AG10803 (cell line): ENCODE data around the gene GPR17.

Source experiments
- DNase-seq: peaks from one replicate; pipeline ENCODE4 v3.0.0; 2010; ENCODE audit warnings: low read depth
- H3K4me3 ChIP-seq: 2 replicates; pipeline ENCODE4 v1.5.1; 2011; ENCODE audit warnings: mild to moderate bottlenecking, low read length, control low read depth
- TF ChIP-seq, protein P1 (sequence below): conservative IDR thresholded peaks from 2 replicates; pipeline ENCODE4 v1.5.1; 2011; ENCODE audit warnings: mild to moderate bottlenecking, low read length, control low read depth, inconsistent platforms

Gene GPR17

DNA sequence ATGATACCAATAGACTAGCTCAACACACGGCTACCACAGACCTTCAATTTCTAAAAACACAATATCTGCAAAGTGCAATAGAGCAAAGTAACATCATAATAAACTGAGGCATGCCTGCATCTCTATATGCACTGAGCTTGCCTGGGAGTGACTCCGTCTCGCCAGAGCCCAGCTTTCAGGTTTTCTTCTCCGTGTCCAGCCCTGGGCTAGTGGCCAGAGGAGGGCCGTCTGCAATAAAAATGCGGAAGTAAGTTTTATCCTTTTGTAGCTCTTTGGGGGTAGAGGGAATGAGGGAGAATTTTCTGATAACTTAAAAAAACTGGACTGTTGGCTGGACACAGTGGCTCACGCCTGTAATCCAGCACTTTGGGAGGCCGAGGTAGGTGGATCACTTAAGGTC is 41.0 kb upstream of the GPR17 start:
- no peak overlapping the region for H3K4me3 ChIP-seq
- DNase-seq, result no peak
- TF ChIP-seq, protein P1, sequence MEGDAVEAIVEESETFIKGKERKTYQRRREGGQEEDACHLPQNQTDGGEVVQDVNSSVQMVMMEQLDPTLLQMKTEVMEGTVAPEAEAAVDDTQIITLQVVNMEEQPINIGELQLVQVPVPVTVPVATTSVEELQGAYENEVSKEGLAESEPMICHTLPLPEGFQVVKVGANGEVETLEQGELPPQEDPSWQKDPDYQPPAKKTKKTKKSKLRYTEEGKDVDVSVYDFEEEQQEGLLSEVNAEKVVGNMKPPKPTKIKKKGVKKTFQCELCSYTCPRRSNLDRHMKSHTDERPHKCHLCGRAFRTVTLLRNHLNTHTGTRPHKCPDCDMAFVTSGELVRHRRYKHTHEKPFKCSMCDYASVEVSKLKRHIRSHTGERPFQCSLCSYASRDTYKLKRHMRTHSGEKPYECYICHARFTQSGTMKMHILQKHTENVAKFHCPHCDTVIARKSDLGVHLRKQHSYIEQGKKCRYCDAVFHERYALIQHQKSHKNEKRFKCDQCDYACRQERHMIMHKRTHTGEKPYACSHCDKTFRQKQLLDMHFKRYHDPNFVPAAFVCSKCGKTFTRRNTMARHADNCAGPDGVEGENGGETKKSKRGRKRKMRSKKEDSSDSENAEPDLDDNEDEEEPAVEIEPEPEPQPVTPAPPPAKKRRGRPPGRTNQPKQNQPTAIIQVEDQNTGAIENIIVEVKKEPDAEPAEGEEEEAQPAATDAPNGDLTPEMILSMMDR, result no peak

DNA sequence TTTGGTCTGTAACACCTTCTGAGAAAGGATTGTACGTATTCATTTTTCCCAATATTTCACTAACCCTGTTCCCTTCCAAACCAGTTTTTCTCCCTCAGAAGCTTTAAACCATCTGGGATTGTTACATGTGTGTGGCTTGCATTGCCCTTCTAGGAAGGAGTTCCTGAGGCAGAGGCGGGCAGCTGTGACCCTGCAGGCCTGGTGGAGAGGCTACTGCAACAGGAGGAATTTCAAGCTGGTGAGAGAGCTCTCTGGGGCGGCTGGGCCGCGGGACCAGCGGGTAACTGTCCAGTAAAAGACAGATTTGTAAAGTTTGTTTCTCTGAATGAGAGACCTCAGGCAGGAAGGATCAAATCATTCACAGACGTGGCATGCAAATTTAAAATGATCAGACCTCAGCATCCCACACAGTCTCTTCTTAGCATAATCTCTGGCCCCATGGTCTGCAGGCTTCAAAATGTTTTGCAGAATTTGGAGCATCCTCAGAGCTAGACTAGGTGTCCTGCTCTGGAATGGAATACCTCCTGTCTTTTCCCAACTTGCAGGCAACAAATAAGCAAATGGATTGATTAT is 40.2 kb upstream of the GPR17 start:
- H3K4me3 ChIP-seq, result no peak overlapping the region
- TF ChIP-seq, protein P1, result no peak
- no peak for DNase-seq

DNA sequence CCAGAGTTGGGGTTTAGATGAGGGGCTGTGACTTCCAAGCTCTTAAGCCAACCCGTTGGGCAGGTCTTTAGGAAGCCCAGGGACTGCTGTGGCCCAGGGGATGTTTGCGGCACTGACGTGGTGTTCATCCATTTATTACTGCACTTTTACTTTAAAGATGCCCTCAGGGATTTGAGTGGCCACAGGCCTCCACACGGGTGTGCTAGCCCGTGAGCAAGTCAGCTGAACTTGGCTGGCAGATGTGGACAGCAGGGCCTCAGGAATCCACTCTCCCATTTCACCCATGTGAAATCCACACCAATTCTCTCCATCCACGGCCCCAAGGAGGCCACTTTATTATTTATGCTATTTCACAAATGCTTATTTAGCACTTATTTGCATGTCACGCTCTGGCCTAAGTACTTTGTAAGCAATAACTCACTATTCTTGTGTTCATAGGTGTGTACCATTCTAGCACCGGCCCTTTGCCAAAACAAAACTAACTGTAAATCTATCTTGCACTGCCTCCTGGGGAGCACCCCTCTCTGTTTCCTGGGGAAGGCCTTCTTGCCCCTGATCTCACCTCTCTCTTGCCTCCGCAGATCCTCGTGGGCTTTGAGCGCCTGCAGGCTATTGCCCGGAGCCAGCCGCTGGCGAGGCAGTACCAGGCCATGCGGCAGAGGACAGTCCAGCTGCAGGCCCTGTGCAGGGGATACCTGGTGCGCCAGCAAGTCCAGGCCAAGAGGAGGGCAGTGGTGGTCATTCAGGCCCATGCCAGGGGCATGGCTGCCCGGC is 39.1 kb upstream of the GPR17 start:
- TF ChIP-seq, protein P1, result no peak
- no peak overlapping the region for H3K4me3 ChIP-seq
- DNase-seq, result no peak

DNA sequence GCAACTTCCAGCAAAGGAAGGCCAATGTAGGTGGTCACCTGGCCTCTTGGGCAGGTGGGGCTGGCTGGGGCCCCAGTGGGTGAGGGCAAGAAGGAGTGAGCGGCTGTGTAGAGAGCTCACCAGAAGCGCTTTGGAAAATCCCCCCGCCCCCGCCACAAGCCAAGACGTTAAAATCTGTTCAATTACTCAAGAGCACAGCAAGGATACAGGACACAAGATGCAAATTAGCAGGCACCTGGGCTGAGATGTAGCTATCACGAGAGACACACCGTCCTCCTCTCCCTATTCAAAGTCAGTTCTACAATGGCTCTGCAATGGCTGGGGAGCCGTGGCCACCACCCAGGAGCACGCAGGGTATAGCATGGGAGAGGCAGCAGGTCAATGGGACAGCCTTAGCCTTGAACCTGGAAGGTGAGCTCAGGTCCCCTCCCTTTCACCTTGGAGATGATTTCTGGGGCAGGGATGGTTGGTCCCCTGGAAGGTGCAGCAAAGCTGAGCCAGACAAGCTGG is 38.5 kb upstream of the GPR17 start:
- no peak for DNase-seq
- H3K4me3 ChIP-seq, result no peak overlapping the region
- TF ChIP-seq, protein P1, result no peak

DNA sequence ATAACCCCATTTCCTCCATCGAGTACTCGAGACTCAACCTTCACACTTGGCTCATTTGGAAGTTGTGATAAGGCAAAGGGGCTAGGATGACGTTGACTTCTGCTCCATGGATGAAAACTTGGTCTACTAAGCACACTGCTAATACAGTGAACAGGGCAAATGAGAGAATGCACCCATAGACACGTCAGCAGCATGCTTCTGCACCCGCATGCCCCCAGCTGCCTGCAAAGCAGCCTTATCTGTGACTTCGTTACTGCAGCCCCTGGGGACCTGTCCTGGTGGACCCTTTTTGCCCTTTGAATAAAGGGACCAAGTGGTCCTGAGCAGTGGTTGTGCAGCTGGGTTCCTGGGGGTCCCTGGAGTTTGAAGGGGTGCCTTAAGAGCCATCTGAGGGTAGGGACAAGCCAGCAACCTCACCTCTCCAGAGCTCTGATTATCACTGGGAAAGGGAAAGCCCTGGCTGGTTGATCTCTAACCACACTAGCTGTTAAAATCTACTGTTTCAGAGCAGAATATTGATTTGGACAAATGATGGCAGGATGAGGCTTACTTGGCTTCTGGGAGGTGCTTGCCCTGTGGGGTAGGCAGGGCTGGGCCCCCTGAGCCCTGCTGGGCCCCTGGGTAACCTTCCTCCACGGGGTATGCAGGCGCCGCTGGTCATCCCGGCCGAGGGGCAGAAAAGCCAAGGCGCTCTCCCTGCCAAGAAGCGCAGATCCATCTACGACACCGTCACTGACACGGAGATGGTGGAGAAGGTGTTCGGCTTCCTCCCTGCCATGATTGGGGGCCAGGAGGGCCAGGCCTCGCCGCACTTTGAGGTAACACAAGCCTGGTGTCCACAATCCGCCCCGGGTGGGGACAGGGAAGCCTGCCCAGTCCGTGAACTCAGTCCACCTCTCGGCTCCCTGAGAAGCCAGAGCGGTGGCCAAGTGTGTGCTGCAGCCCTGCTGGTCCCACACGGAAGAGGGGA is 37.6 kb upstream of the GPR17 start:
- DNase-seq, result no peak
- TF ChIP-seq, protein P1, result no peak

DNA sequence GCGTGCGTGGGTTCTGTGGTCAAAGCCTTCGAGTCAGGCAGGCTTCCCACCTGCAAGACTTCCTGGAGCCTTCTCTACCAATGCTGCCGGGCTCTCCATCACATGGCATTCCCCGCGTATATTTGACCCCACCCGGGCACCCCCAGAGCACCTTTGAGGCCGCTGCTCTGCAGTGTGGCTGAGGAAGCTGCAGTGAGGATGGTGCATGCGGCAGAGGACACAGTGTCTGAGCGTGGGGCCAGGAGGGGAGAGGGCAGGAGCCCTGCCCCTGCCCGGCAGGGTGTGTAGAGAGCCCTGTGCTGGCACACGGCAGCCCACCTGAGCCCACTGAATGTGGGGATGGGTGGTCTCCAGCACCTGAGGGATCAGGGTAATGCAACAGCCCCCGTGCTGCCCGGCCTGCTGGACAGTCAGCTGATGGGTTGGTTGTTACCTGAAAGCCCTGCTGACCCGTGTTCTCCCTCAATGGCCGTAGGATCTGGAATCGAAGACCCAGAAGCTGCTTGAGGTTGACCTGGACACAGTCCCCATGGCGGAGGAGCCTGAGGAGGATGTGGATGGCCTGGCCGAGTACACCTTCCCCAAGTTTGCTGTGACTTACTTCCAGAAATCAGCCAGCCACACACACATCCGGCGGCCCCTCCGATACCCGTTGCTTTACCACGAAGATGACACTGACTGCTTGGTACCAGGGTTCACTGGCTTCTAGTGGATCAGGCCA is 36.8 kb upstream of the GPR17 start:
- no peak overlapping the region for H3K4me3 ChIP-seq
- DNase-seq, result no peak
- TF ChIP-seq, protein P1, result no peak

More for the DNA sequence above, 37.6 kb upstream of the GPR17 start:
- no peak overlapping the region for H3K4me3 ChIP-seq
